ENCODE data around the gene LMBRD1.

LMBRD1 gene

DNA sequence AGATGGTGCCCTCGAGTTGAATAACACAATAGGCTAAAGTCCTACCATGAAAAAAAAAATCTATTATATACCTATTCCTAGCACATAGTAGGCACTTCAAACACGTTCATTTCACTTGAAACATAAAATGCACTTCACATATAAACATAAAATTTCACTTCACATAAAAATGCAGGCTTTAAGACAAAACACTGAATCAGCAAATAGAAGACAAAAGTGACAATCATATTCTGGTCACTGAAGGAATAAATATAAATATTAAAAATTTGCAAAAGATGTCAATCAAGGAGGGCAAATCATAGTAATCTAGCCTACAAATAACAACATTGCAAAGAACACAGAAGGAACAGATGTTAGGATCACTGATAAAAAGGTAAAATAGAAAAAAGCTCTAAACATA, 153.1 kb downstream of the LMBRD1 start:
- DNase-seq (ENCODE audit: low spot score), result no peak
- no peak for FAIRE-seq

GRCh38 chr6:69632932-69633331, 163.9 kb downstream of the LMBRD1 start:
- FAIRE-seq (no peak), DNase-seq (ENCODE audit: low spot score) (no peak)

DNA sequence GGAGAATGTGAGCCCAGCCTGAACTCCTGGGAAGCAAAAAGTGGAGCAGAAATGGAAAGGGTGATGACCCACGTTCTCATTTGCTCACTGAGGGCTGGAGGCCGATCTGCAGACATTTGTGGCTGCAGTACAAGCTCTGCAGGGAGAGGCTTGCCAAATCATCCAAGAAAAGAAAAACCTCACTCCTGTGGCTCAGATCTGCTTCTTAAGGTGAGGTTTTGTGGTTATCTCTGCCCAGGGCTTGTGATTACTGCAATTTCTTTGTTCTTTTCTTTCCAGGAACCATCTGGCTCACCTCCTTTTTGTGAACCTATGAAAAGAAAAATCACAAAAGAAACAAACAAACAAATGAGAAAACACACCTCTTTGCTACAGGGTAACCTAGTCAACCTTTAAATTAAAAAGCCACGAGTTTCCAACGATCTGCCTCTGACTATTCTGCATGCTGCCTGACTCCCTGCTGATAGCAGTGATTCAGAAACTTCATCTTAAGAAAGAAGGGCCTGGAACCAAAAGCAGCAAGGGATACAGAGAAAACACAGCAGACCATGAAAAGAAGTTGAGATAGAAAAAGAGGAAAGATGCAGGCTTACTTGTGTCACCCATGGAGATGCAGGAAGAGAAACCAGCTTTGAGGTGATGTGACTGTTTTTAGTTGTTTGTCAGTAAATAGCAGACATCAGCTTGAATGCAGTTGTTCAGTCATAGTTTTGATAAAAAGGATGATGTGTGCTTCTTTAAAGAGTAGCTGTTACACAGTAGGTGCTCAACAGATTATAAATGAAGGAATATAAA, 165.1 kb downstream of the LMBRD1 start:
- no peak for DNase-seq (ENCODE audit: low spot score)
- no peak for FAIRE-seq

- FAIRE-seq, result no peak
- no peak for DNase-seq (ENCODE audit: low spot score)
These were observed 166.0 kb downstream of the LMBRD1 start for GRCh38 chr6:69630767-69631166.

DNA sequence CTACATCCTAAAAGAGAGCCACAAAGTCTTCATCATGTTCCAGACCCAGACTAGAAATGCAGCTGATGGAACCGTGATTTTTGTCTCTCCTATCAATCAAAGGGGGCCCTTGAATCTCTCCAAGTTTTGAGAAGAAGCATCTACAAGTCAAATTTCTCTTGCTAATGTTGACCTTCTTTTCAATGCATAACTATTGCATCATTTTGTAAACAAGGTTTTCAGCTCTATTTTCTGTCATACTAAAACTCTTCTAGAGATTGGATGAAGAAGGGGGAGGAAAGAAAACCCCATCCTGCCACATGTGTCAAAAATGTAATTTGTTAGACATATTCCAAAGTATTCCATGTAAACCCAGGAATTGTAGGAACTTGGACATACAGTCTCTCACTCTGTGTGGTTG, 169.2 kb downstream of the LMBRD1 start:
- no peak for FAIRE-seq
- DNase-seq (ENCODE audit: low spot score), result no peak

DNA sequence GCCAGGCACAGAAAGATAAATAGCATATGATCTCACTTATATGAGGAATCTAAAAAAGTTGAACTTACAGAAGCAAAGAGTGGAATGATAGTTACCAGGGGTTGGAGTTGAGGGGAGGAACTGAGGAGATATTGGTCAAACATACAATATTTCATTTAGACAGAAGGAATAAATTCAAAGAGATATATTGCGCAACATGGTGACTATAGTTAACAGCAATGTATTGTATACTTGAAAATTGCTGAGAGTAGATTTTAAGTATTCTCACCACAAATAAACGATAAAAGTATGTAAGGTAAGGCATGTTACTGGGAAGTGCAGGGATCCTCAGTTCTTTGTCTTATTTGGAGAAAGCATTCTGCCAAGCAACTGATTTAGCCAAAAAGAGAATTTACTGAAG, 171.9 kb downstream of the LMBRD1 start:
- FAIRE-seq, result no peak
- DNase-seq (ENCODE audit: low spot score), result no peak
